Left ventricle myocardium inferior (tissue), 1 donor: Measurements from ENCODE around the gene MPP7. TPM values are rescaled to one million over a fixed set of nuclear protein-coding genes. Genes with fewer than 3 reads are reported as not detected.

Source experiments
- DNase-seq: peaks from one replicate; pipeline ENCODE4 v3.0.0-alpha.2; 2020
- H3K27ac ChIP-seq: fragments of 200-600 bp; replicated peaks from 2 replicates; pipeline ENCODE4 v1.8.0; 2021
- H3K27me3 ChIP-seq: fragments of 200-600 bp; 2 replicates; pipeline ENCODE4 v1.8.0; 2021; ENCODE audit warnings: low read depth
- H3K36me3 ChIP-seq: fragments of 200-600 bp; 2 replicates; pipeline ENCODE4 v1.8.0; 2021
- H3K4me1 ChIP-seq: fragments of 200-600 bp; 2 replicates; pipeline ENCODE4 v1.8.0; 2021
- H3K4me3 ChIP-seq: fragments of 200-600 bp; 2 replicates; pipeline ENCODE4 v1.8.0; 2021; ENCODE audit warnings: mild to moderate bottlenecking, moderate library complexity
- H3K9me3 ChIP-seq: fragments of 200-600 bp; replicated peaks from 2 replicates; pipeline ENCODE4 v1.8.0; 2021
- intact Hi-C: fragments of 100-400 bp; cut with micrococcal nuclease; formaldehyde crosslinking; loops from one replicate; pipeline ENCODE4 v1.11.0; 2022
- total RNA-seq: library from RNA; stranded (reverse); fragmentation: NEBNext Ultra II Directional; extraction: Animal tissue kit (Norgen Biotek cat#: 25700); gene quantifications from one replicate; pipeline ENCODE4 v1.2.1, GENCODE V29; 2021
- TF ChIP-seq, protein P1 (sequence below): fragments of 200-600 bp; IDR thresholded peaks from 2 replicates; pipeline ENCODE4 v1.8.0; 2021; ENCODE audit warnings: antibody characterized with exemption, mild to moderate bottlenecking, borderline replicate concordance
- donor health status: DM: no; HTN: yes; CAD: no; lungs with severe emphysema.

MPP7 gene
- total RNA-seq, 1 donor from 2014 or later: 14.7 TPM

DNA sequence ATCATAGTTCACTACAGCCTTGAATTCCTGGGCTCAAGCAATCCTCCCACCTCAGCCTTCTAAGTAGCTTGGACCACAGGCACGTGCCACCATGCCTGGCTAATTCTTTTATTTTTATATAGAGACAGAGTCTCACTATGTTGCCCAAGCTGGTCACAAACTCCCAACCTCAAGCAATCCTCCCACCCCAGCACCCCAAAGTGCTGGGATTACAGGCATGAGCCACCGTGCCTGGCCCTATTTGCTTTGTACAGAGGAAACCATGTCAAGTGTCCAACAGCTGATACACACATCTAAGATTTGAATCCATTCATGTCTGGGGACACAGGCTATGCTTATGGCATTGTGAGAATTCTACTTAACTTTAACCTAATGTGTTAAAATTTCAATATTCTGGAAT is 29.9 kb upstream of the MPP7 start:
- no peak overlapping the region for H3K27ac ChIP-seq
- TF ChIP-seq, protein P1, sequence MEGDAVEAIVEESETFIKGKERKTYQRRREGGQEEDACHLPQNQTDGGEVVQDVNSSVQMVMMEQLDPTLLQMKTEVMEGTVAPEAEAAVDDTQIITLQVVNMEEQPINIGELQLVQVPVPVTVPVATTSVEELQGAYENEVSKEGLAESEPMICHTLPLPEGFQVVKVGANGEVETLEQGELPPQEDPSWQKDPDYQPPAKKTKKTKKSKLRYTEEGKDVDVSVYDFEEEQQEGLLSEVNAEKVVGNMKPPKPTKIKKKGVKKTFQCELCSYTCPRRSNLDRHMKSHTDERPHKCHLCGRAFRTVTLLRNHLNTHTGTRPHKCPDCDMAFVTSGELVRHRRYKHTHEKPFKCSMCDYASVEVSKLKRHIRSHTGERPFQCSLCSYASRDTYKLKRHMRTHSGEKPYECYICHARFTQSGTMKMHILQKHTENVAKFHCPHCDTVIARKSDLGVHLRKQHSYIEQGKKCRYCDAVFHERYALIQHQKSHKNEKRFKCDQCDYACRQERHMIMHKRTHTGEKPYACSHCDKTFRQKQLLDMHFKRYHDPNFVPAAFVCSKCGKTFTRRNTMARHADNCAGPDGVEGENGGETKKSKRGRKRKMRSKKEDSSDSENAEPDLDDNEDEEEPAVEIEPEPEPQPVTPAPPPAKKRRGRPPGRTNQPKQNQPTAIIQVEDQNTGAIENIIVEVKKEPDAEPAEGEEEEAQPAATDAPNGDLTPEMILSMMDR: no peak
- H3K9me3 ChIP-seq: no peaks in the 10 kb centered on the region
- H3K4me1 ChIP-seq: peaks cover 10% of the 10 kb centered on the region
- H3K4me3 ChIP-seq: no peak overlapping the region
- no peaks in the 10 kb centered on the region for H3K27me3 ChIP-seq
- H3K36me3 ChIP-seq: no peaks in the 10 kb centered on the region
- DNase-seq: no peak
- intact Hi-C loops: loop anchor here (5.0 kb wide), 1 partner anchor 50 kb away; no protein-coding TSS in a partner anchor

DNA sequence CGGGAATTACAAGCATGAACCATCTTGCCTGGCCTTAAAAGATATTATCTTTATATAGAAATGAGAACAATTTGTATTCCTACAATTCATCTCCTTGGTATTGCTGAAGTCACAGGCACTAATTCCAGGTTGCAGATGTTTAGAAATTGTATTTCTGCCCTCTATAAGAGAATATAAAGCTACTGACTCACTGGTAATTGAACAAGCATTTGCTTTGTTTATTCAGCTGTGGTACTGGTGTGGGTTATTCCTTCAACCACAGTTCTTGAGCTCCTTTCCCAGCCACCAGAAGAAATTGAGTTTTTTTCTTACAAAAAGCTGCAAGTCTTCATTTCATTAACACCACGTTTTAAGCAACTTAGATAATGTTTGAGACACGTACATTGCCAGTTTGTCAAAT is 29.0 kb upstream of the MPP7 start:
- intact Hi-C loops: loop anchor here (5.0 kb wide), 1 partner anchor 50 kb away; no protein-coding TSS in a partner anchor
- Histone ChIP-seq H3K4me1 (peaks cover 19% of the 10 kb centered on the region), H3K4me3 (no peak overlapping the region), H3K9me3 (no peaks in the 10 kb centered on the region), H3K27ac (no peak overlapping the region), H3K36me3 (no peaks in the 10 kb centered on the region), H3K27me3 (no peaks in the 10 kb centered on the region)
- TF ChIP-seq, protein P1: no peak
- no peak for DNase-seq

DNA sequence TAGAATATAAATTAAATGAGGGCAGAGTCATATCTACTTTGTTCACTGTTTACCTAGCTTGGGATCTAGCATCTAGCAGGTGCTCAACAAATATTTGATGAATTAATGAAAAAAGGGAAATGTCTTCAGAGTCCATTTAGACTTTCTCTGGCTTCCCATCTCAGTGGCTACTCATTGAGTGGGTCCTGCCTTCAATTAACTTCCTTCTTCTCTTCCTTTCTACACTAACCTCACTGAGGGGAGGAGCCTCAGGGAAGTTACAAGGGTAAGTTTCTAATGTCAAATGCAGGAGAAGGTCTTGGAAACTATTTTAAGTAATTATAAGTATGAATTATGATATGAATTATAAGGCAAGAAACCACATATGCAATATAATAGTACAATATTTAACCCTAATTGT is 28.2 kb upstream of the MPP7 start:
- TF ChIP-seq, protein P1: no peak
- no peaks in the 10 kb centered on the region for H3K36me3 ChIP-seq
- no peak overlapping the region for H3K27ac ChIP-seq
- DNase-seq: no peak
- H3K4me3 ChIP-seq: no peak overlapping the region
- peaks cover 26% of the 10 kb centered on the region for H3K4me1 ChIP-seq
- H3K9me3 ChIP-seq: no peaks in the 10 kb centered on the region
- no peaks in the 10 kb centered on the region for H3K27me3 ChIP-seq
- intact Hi-C loops: loop anchor here (5.0 kb wide), 1 partner anchor 51 kb away; no protein-coding TSS in a partner anchor

DNA sequence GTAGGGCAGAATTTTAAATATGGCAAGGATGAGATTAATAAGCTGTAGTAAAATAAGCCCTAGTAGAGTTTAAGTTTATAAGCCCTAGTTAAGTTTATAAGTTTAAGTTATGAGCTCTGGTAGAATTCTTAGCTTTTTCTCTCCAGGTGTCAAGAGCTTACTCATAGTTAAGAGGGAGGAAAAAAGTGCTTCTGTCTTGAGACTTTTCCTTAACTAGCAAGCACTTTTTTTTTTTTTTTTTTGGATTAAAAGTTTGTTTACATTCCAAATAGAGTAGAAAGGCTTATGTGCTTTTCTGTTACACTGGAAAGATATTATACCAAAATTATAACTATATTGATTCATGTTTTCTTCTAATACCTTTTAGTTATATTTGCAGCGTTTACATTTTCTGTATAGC is 25.5 kb upstream of the MPP7 start:
- Histone ChIP-seq H3K27ac (peak overlapping the region; percentile 88), H3K36me3 (no peaks in the 10 kb centered on the region), H3K27me3 (no peaks in the 10 kb centered on the region), H3K4me1 (peaks cover 21% of the 10 kb centered on the region), H3K4me3 (no peak overlapping the region), H3K9me3 (no peaks in the 10 kb centered on the region)
- TF ChIP-seq, protein P1: no peak
- DNase-seq: no peak
- intact Hi-C loops: no loop called here

DNA sequence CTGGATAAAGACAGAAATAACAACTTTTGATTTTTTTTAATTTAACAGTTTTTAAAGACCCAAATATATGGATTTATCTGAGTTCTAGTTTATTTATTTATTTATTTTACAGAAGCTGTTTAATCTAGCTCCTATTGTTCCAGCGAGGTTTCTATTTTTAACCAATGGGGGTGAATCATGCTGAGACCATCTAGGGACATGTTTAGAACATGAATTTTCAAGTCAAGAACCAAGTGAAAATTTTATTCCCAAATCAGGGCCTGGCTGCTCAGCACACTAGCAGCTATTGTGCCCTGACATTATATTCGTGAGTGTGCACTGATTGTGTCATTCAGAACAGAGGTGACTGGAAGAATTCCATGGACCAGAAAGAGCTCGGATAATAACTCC is 24.6 kb upstream of the MPP7 start:
- no peaks in the 10 kb centered on the region for H3K27me3 ChIP-seq
- no peaks in the 10 kb centered on the region for H3K36me3 ChIP-seq
- H3K4me3 ChIP-seq: peak overlapping the region; percentile 32
- DNase-seq: no peak
- no peaks in the 10 kb centered on the region for H3K9me3 ChIP-seq
- peaks cover 21% of the 10 kb centered on the region for H3K4me1 ChIP-seq
- peak overlapping the region; percentile 88 for H3K27ac ChIP-seq
- intact Hi-C loops: no loop called here
- TF ChIP-seq, protein P1: no peak
